Muscle layer of duodenum (tissue), 2 donors: ENCODE data around the gene KIF16B.

ENCODE experiments used
- H3K27ac ChIP-seq: one replicate; pipeline ENCODE4 v1.7.0; 2013; ENCODE audit warnings: mild to moderate bottlenecking, low read length
- H3K27me3 ChIP-seq: one replicate; pipeline ENCODE4 v1.7.0; 2013; ENCODE audit warnings: low read depth, mild to moderate bottlenecking, control low read depth, low read length
- H3K36me3 ChIP-seq, 2 donors: one replicate each; pipeline ENCODE4 v1.7.0; 2013; ENCODE audit warnings: low read length in 2 of 2, control low read depth in 1 of 2, mild to moderate bottlenecking in 1 of 2; ENCODE audit not compliant: insufficient read depth in 2 of 2, control insufficient read depth in 1 of 2
- H3K4me1 ChIP-seq, 2 donors: one replicate each; pipeline ENCODE4 v1.7.0; 2013; ENCODE audit warnings: low read length in 2 of 2, mild to moderate bottlenecking in 2 of 2, control low read depth in 1 of 2, moderate library complexity in 1 of 2; ENCODE audit not compliant: insufficient read depth in 2 of 2, control insufficient read depth in 1 of 2
- H3K4me3 ChIP-seq, 2 donors: one replicate each; pipeline ENCODE4 v1.7.0; 2013; ENCODE audit warnings: low read length in 2 of 2, low read depth in 1 of 2, mild to moderate bottlenecking in 1 of 2
- H3K9me3 ChIP-seq, 2 donors: one replicate each; pipeline ENCODE4 v1.7.0; 2013; ENCODE audit warnings: low read length in 2 of 2, control low read depth in 1 of 2, mild to moderate bottlenecking in 1 of 2; ENCODE audit not compliant: control insufficient read depth in 1 of 2
- donor health status: healthy.

Gene KIF16B

DNA sequence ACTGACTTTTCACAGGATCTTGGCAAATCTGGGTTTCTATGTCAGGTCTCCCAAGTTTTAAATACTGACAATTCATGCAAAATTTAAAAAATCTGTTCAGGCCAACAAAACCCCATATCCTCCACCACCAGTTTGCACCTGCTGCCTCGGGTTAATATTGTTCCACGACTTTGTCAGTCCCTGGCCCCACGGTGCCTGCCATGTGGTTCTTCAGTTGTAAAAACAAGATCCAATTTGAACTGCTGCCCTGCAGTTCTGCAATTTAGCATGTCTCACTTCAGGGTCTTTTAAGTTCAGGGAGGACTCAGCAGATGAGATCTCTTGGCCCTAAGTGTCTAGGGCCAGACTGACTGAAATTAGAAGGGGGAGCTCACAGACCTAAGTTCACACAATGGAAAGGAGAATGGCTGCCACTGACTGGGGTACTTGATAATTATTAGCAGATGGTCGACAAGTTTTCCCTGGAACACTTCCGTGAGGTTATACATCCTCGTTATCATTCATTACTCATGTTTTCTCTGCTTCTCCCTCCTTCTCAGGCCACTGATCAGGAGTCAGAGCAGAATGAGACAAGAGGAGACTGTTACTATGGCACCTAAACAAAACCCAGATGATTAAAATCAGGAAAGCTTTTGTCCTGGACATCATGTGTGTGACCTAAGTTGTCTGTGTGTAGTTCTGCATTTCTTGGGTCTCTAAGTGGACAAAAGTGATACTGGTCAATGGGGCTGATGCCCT lies 223.6 kb downstream of the KIF16B start:
- Histone ChIP-seq H3K27ac (no peak overlapping the region), H3K27me3 (no peaks in the 10 kb centered on the region), H3K4me3 (no peak overlapping the region), H3K4me1 (no peaks in the 10 kb centered on the region), H3K36me3 (no peaks in the 10 kb centered on the region), H3K9me3 (no peaks in the 10 kb centered on the region)

- Histone ChIP-seq H3K36me3 (no peaks in the 10 kb centered on the region), H3K27me3 (no peaks in the 10 kb centered on the region), H3K9me3 (no peaks in the 10 kb centered on the region), H3K4me1 (no peaks in the 10 kb centered on the region), H3K4me3 (no peak overlapping the region), H3K27ac (no peak overlapping the region)
These were observed 226.3 kb downstream of the KIF16B start for GRCh38 chr20:16346956-16347355.

GRCh38 chr20:16337707-16338106 lies 235.5 kb downstream of the KIF16B start:
- Histone ChIP-seq H3K4me1 (no peaks in the 10 kb centered on the region), H3K36me3 (peaks cover 0 to 27% of the 10 kb centered on the region in 2 donors), H3K27ac (no peak overlapping the region), H3K27me3 (no peaks in the 10 kb centered on the region), H3K9me3 (peaks cover 4 to 6% of the 10 kb centered on the region in 2 donors), H3K4me3 (no peak overlapping the region)

- Histone ChIP-seq H3K36me3 (peaks cover 0 to 14% of the 10 kb centered on the region in 2 donors), H3K27me3 (no peaks in the 10 kb centered on the region), H3K27ac (no peak overlapping the region), H3K4me3 (no peak overlapping the region), H3K4me1 (no peaks in the 10 kb centered on the region), H3K9me3 (peaks cover 0 to 2% of the 10 kb centered on the region in 2 donors)
These were observed 245.6 kb downstream of the KIF16B start for GRCh38 chr20:16327606-16328005.

GRCh38 chr20:16321291-16321690 lies 252.0 kb downstream of the KIF16B start:
- Histone ChIP-seq H3K4me1 (no peaks in the 10 kb centered on the region), H3K27ac (no peak overlapping the region), H3K4me3 (no peak overlapping the region), H3K27me3 (no peaks in the 10 kb centered on the region), H3K9me3 (no peaks in the 10 kb centered on the region), H3K36me3 (peaks cover 0 to 7% of the 10 kb centered on the region in 2 donors)

- Histone ChIP-seq H3K27me3 (no peaks in the 10 kb centered on the region), H3K4me3 (no peak overlapping the region), H3K9me3 (no peaks in the 10 kb centered on the region), H3K36me3 (peaks cover 13 to 15% of the 10 kb centered on the region in 2 donors), H3K27ac (no peak overlapping the region), H3K4me1 (no peaks in the 10 kb centered on the region)
These were observed 255.5 kb downstream of the KIF16B start for GRCh38 chr20:16317445-16318362.

DNA sequence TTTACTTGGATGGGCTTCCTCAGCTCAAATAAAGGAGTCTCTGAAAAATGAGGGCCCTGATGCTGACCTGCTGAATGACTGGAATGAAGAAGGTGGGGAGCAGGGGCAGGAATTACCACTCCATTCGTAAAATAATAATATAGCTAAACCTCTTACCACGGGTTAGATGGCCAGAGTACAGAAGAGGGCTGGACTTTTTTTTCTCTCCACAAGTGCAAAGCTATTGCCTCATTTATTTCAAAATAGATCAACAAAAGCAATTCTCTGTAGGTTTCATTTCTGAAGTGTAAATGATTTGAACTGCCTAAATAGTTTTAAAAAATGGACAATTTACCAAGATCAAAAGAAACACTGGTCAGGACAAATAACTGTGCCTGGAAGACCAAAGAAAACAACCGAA lies 256.7 kb downstream of the KIF16B start:
- peaks cover 14 to 15% of the 10 kb centered on the region in 2 donors for H3K36me3 ChIP-seq
- no peaks in the 10 kb centered on the region for H3K4me1 ChIP-seq
- no peaks in the 10 kb centered on the region for H3K9me3 ChIP-seq
- no peaks in the 10 kb centered on the region for H3K27me3 ChIP-seq
- H3K27ac ChIP-seq, result no peak overlapping the region
- H3K4me3 ChIP-seq, result no peak overlapping the region

- Histone ChIP-seq H3K4me1 (no peaks in the 10 kb centered on the region), H3K4me3 (no peak overlapping the region), H3K36me3 (peaks cover 15 to 20% of the 10 kb centered on the region in 2 donors), H3K27ac (no peak overlapping the region), H3K27me3 (no peaks in the 10 kb centered on the region), H3K9me3 (no peaks in the 10 kb centered on the region)
These were observed 258.5 kb downstream of the KIF16B start for GRCh38 chr20:16314748-16315159.

DNA sequence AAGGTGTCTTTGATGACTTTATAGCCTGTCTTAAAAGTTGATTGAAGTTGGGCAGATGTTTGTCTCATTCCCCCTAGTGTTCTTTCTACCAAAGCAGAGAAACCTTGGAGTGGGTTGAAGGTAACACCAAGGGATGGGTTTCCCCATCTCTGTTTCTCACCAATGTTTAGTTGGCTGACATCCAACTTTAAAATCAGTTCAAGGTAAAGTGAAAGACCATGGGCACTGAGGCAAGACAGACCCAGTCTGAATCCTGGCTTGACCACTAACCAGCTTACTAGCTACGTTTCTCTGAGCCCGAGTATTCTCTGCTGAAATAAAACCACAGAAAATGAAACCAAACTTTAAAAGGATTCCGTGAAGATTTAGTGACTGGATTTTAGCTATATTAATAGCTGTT lies 258.9 kb downstream of the KIF16B start:
- Histone ChIP-seq H3K4me3 (no peak overlapping the region), H3K27ac (no peak overlapping the region), H3K27me3 (no peaks in the 10 kb centered on the region), H3K9me3 (no peaks in the 10 kb centered on the region), H3K4me1 (no peaks in the 10 kb centered on the region), H3K36me3 (peaks cover 15 to 20% of the 10 kb centered on the region in 2 donors)

DNA sequence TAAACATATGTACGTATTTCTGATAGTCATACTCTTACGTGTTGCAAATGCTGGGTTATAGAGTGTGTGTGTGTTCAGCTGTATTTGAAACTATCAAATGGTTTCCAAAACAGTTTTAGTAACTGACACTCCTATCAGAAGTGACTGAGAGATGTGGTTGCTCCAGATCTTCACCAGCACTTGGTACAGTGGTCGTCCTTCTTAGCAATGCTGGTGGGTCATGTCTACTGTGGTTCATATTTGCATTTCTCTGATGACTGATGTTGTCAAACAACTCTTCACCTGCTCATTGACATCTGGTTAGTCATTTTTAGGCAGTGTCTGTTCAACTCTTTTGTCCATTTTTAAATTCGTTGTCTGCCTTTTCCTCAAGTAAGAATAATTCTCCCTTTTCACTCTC lies 259.3 kb downstream of the KIF16B start:
- no peaks in the 10 kb centered on the region for H3K27me3 ChIP-seq
- H3K9me3 ChIP-seq, result no peaks in the 10 kb centered on the region
- no peak overlapping the region for H3K27ac ChIP-seq
- no peak overlapping the region for H3K4me3 ChIP-seq
- peaks cover 15 to 20% of the 10 kb centered on the region in 2 donors for H3K36me3 ChIP-seq
- H3K4me1 ChIP-seq, result no peaks in the 10 kb centered on the region

DNA sequence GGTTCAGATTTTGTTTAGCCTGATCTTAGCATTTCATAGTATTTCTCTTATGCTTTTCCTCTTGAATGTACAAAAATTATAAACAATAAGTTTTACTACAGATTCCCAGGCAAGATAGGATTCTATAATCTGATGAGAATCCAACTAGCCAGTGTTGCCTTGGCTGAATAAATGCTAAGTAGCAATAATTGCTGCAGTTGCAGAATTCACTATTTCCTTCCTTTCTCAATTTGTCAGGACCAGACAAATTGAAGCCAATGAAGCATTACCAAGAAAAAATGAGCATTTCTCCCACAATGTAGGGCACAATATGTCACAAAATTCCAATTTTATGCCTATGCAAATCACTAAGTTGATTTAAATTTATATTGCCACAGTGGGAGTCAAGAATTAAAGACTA lies 260.2 kb downstream of the KIF16B start:
- Histone ChIP-seq H3K4me3 (no peak overlapping the region), H3K36me3 (peaks cover 15 to 20% of the 10 kb centered on the region in 2 donors)

More for the DNA sequence above, 260.2 kb downstream of the KIF16B start:
- Histone ChIP-seq H3K27ac (no peak overlapping the region), H3K4me1 (no peaks in the 10 kb centered on the region), H3K9me3 (no peaks in the 10 kb centered on the region), H3K27me3 (no peaks in the 10 kb centered on the region)
